ENCODE measurements around the gene TRAPPC11.
A peak's percentile ranks its signal among the peaks of the same experiment; 100 is the strongest.

TRAPPC11 gene

DNA sequence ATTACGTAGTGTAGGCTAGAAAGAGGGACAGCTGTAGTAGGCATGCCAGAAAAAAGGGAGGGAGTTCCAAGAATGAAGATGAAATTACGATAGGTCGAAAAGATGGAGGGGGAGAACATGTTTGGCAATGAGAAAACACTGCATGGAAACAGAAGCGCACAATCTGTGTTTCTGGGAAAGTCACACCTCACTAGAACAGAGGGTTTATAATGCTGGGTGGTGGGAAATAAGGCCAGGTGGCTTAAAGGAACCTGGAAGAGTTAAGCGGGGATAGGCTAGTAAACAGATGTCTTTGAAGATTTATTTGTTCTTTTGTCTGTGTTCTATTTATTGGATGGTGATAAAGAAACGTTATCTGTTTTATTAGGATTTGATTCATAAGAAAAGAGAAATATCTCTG is 29.1 kb downstream of the TRAPPC11 start:
- Histone ChIP-seq H3K4me3 (ENCODE audit: low read depth in 1 of 2, low read length in 2 of 2) (no peak overlapping the region), H3K36me3 (ENCODE audit: insufficient read depth, low read length) (peaks cover 51% of the 10 kb centered on the region), H3K9ac (ENCODE audit: low read length) (no peak overlapping the region), H3K27ac (ENCODE audit: low read depth, low read length) (no peak overlapping the region), H3K27me3 (ENCODE audit: control insufficient read depth in 1 of 2, insufficient read depth in 2 of 2, low read length in 2 of 2) (no peaks in the 10 kb centered on the region), H3K4me1 (ENCODE audit: insufficient read depth, low read length) (no peaks in the 10 kb centered on the region), H3K9me3 (ENCODE audit: low read length) (no peaks in the 10 kb centered on the region)

DNA sequence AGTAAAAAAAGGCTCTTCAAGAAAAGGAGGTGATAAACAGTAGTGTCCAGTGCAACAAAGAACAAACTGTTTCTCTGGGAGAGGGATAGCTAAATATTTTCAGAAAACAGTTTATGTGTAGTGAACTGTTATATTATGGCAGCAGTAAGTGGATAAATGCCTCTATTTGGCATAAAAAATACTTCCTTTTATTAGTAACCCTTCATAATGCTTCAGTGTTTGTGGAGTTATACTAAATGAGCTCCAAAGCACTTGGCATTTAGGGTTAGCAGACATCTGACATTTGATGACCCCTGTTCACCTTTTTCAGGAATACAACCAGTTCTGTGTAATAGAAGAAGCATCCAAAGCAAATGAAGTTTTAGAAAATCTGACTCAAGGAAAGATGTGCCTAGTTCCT is 31.9 kb downstream of the TRAPPC11 start:
- Histone ChIP-seq H3K27ac (ENCODE audit: low read depth, low read length) (no peak overlapping the region), H3K4me3 (ENCODE audit: low read depth in 1 of 2, low read length in 2 of 2) (no peak overlapping the region), H3K4me1 (ENCODE audit: insufficient read depth, low read length) (no peaks in the 10 kb centered on the region), H3K27me3 (ENCODE audit: control insufficient read depth in 1 of 2, insufficient read depth in 2 of 2, low read length in 2 of 2) (no peaks in the 10 kb centered on the region), H3K9me3 (ENCODE audit: low read length) (no peaks in the 10 kb centered on the region), H3K36me3 (ENCODE audit: insufficient read depth, low read length) (peaks cover 52% of the 10 kb centered on the region), H3K9ac (ENCODE audit: low read length) (no peak overlapping the region)

DNA sequence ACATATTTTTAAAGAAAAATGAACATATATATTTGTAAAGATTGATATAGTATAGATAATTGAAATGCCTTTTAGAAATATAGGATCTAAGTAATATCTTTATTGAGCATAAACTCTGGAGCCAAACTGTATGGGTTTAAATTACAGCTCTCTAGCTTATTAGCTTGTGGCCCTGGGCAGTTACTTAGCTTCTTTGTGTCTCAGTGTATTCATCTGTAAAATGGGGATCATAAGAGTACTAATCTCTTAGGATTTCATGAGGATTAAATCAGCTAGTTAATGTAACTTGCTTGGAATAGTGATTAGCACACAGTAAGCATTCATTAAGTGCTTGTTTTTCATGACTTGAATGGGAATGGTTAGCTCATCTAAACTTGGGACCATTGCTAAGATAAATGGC is 32.8 kb downstream of the TRAPPC11 start:
- H3K4me3 ChIP-seq (ENCODE audit: low read depth in 1 of 2, low read length in 2 of 2) = no peak overlapping the region
- no peaks in the 10 kb centered on the region for H3K9me3 ChIP-seq (ENCODE audit: low read length)
- H3K9ac ChIP-seq (ENCODE audit: low read length) = no peak overlapping the region
- H3K4me1 ChIP-seq (ENCODE audit: insufficient read depth, low read length) = no peaks in the 10 kb centered on the region
- H3K27ac ChIP-seq (ENCODE audit: low read depth, low read length) = no peak overlapping the region
- peaks cover 61% of the 10 kb centered on the region for H3K36me3 ChIP-seq (ENCODE audit: insufficient read depth, low read length)
- no peaks in the 10 kb centered on the region for H3K27me3 ChIP-seq (ENCODE audit: control insufficient read depth in 1 of 2, insufficient read depth in 2 of 2, low read length in 2 of 2)

DNA sequence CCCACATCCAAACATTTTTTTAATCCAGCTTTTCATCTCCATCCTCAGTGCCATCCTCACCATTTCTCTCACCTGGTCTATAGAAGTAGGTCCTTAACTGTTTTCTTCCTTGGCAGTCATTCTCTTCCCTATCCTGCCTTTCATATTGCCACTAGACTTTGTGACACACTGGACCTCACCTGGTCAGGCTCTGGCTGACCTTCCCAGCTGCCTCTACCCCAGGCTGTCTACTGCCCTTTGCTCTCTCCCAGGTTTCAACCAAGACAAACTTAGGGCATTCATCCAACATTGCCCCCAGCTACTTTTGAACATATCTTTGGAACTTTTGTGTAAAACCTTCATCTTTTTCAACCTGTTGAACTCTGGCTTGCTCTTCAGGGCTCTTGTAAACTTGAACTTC is 39.8 kb downstream of the TRAPPC11 start:
- no peaks in the 10 kb centered on the region for H3K4me1 ChIP-seq (ENCODE audit: insufficient read depth, low read length)
- H3K36me3 ChIP-seq (ENCODE audit: insufficient read depth, low read length) = peaks cover 80% of the 10 kb centered on the region
- H3K27me3 ChIP-seq (ENCODE audit: control insufficient read depth in 1 of 2, insufficient read depth in 2 of 2, low read length in 2 of 2) = no peaks in the 10 kb centered on the region
- H3K9me3 ChIP-seq (ENCODE audit: low read length) = no peaks in the 10 kb centered on the region
- H3K9ac ChIP-seq (ENCODE audit: low read length) = no peak overlapping the region
- H3K27ac ChIP-seq (ENCODE audit: low read depth, low read length) = no peak overlapping the region
- H3K4me3 ChIP-seq (ENCODE audit: low read depth in 1 of 2, low read length in 2 of 2) = no peak overlapping the region

DNA sequence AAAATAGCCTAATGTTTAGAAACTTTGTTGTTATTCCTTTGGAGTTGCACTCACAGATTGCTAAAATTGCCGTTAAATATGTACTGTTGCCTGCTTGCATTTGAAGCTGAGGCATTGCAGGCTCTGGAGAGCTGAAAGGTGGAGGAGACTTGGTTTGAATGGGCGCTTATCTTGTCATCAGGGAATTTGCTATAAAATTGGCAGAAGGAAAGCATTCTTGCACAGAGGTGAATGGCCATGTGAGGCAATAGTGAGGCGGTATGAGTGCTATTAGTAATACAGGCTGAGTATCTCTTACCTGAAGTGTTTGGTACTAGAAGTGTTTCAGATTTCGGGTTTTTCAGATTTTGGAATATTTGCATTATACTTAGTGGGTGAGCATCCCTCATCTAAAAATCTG is 41.3 kb downstream of the TRAPPC11 start:
- Histone ChIP-seq H3K27me3 (ENCODE audit: control insufficient read depth in 1 of 2, insufficient read depth in 2 of 2, low read length in 2 of 2) (no peaks in the 10 kb centered on the region), H3K4me1 (ENCODE audit: insufficient read depth, low read length) (no peaks in the 10 kb centered on the region), H3K4me3 (ENCODE audit: low read depth in 1 of 2, low read length in 2 of 2) (no peak overlapping the region), H3K36me3 (ENCODE audit: insufficient read depth, low read length) (peaks cover 77% of the 10 kb centered on the region), H3K27ac (ENCODE audit: low read depth, low read length) (no peak overlapping the region), H3K9ac (ENCODE audit: low read length) (no peak overlapping the region), H3K9me3 (ENCODE audit: low read length) (no peaks in the 10 kb centered on the region)

DNA sequence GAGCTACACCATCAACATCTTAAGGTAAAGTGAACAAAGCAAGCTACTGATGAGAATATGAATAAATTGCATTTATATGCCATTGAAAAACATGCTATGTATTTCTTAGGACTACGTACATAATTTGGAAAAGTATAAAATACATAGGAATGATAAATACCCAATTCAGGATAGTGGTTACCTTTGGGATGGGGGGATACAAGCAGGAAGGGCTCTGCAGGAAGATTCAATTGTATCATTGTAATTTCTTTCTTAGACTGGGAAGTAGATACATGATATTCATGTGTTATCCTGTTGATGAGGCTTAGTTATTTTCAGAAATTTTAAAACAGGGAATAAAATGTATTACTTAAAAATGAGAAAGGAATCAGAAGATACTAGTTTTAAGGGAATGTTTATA is 43.4 kb downstream of the TRAPPC11 start:
- Histone ChIP-seq H3K9ac (ENCODE audit: low read length) (no peak overlapping the region), H3K9me3 (ENCODE audit: low read length) (no peaks in the 10 kb centered on the region), H3K36me3 (ENCODE audit: insufficient read depth, low read length) (peaks cover 74% of the 10 kb centered on the region), H3K27ac (ENCODE audit: low read depth, low read length) (no peak overlapping the region), H3K4me1 (ENCODE audit: insufficient read depth, low read length) (no peaks in the 10 kb centered on the region), H3K27me3 (ENCODE audit: control insufficient read depth in 1 of 2, insufficient read depth in 2 of 2, low read length in 2 of 2) (no peaks in the 10 kb centered on the region), H3K4me3 (ENCODE audit: low read depth in 1 of 2, low read length in 2 of 2) (no peak overlapping the region)

DNA sequence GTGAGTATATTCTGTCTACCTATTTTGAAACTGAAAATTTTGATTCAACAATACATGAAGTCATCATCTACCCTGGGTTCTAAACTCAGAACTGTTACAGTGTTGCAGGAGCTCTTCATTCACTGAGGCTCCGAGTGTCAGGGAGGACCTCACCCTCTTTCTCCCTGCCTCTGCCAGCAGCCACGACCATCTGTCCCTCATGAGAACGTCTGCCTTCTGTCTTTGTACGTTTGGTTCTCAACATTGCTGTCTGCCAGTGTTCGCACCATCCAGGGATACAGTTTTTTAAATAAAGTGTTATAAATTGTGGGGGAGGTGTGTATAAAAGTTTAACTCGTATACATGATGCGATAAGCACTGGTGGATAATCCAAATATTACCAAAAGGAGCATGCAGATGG is 55.5 kb downstream of the TRAPPC11 start:
- no peaks in the 10 kb centered on the region for H3K4me1 ChIP-seq (ENCODE audit: insufficient read depth, low read length)
- H3K27ac ChIP-seq (ENCODE audit: low read depth, low read length) = no peak overlapping the region
- H3K36me3 ChIP-seq (ENCODE audit: insufficient read depth, low read length) = peaks cover 22% of the 10 kb centered on the region
- no peaks in the 10 kb centered on the region for H3K9me3 ChIP-seq (ENCODE audit: low read length)
- H3K4me3 ChIP-seq (ENCODE audit: low read depth in 1 of 2, low read length in 2 of 2) = no peak overlapping the region
- H3K9ac ChIP-seq (ENCODE audit: low read length) = no peak overlapping the region
- H3K27me3 ChIP-seq (ENCODE audit: control insufficient read depth in 1 of 2, insufficient read depth in 2 of 2, low read length in 2 of 2) = no peaks in the 10 kb centered on the region

DNA sequence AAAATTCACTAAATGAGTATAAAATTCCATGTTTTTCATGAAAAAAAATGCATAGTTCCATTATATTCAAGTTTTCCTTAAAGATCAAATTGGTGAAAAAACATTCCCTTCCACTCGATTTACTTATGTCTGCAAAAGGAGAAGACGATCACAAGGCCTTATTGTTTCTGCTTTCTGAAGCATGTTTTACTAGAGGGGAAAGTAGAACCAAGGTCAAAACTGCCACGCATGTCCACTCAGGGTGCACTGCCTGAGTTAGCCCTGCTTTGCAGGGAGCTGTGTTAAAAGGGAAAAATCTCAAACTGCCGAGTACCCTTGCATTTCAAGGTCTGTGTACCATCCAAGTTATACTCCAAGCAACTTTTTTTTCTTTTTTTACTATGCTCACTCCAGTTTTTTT is 57.2 kb downstream of the TRAPPC11 start:
- Histone ChIP-seq H3K9ac (ENCODE audit: low read length) (no peak overlapping the region), H3K9me3 (ENCODE audit: low read length) (no peaks in the 10 kb centered on the region), H3K36me3 (ENCODE audit: insufficient read depth, low read length) (peaks cover 17% of the 10 kb centered on the region), H3K27me3 (ENCODE audit: control insufficient read depth in 1 of 2, insufficient read depth in 2 of 2, low read length in 2 of 2) (no peaks in the 10 kb centered on the region), H3K27ac (ENCODE audit: low read depth, low read length) (no peak overlapping the region), H3K4me1 (ENCODE audit: insufficient read depth, low read length) (no peaks in the 10 kb centered on the region), H3K4me3 (ENCODE audit: low read depth in 1 of 2, low read length in 2 of 2) (no peak overlapping the region)

DNA sequence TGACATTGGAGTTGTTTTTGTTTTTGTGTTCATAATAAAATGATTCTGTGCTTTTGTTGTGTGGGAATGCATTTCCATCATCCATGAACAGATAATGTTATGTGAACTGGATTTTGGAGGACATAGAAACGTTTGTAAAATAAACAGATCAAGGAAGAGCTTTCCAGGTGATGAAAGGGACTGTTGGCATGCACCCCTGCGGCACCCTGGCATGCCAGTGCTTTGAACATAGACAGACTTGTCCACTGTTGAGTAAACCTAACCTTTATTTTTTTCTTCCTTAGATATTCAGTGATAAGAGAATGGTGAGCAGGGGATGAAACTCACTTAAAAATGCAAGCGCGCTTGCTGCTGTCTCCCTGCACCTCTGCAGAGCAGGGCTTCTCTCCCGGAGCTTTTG is 59.8 kb downstream of the TRAPPC11 start:
- H3K27ac ChIP-seq (ENCODE audit: low read depth, low read length) = no peak overlapping the region
- no peaks in the 10 kb centered on the region for H3K36me3 ChIP-seq (ENCODE audit: insufficient read depth, low read length)
- H3K9ac ChIP-seq (ENCODE audit: low read length) = no peak overlapping the region
- H3K4me1 ChIP-seq (ENCODE audit: insufficient read depth, low read length) = no peaks in the 10 kb centered on the region
- H3K9me3 ChIP-seq (ENCODE audit: low read length) = no peaks in the 10 kb centered on the region
- H3K4me3 ChIP-seq (ENCODE audit: low read depth in 1 of 2, low read length in 2 of 2) = no peak overlapping the region
- H3K27me3 ChIP-seq (ENCODE audit: control insufficient read depth in 1 of 2, insufficient read depth in 2 of 2, low read length in 2 of 2) = no peaks in the 10 kb centered on the region

DNA sequence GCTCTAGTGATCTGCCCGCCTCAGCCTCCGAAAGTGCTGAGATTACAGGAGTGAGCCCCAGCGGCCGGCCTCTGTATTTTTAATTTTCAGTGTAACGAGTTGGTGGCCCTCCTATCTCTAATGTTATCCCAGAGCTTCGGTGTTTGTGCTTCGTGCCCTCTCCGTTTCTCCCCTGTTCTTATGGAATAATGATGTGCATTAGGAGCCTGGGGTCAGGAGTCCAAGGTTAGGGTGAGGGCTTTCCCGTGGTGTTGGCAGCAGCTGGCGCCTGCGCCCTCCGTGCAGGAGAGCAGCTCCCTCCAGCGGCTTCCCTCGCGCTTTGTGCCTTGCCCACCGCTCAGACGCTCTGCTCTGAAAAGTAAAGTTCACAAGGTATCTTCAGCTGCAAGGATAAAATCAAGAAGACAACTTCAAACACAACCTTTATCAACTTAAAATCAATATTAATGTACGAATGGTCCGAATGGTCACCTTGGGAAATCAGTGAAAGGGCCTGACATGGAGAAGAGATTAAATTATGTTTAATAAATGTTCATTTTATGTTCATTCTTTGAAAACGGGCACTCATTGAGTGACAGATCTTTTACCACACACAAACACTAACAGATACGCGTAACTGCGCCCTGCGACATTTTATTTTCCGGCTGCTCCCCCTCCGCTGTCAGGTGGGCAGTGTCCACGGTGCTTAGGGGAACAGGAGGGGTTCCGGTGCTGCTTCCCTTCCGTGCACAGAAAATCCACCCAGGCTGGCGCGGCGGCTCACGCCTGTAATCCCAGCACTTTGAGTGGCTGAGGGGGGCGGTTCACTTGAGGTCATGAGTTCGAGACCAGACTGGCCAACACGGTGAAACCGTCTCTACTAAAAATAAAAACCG is 62.4 kb downstream of the TRAPPC11 start:
- no peaks in the 10 kb centered on the region for H3K27me3 ChIP-seq (ENCODE audit: control insufficient read depth in 1 of 2, insufficient read depth in 2 of 2, low read length in 2 of 2)
- no peak overlapping the region for H3K27ac ChIP-seq (ENCODE audit: low read depth, low read length)
- H3K36me3 ChIP-seq (ENCODE audit: insufficient read depth, low read length) = no peaks in the 10 kb centered on the region
- peak overlapping the region in 1 of 2 donors; percentile 23 for H3K4me3 ChIP-seq (ENCODE audit: low read depth in 1 of 2, low read length in 2 of 2)
- H3K9ac ChIP-seq (ENCODE audit: low read length) = no peak overlapping the region
- H3K9me3 ChIP-seq (ENCODE audit: low read length) = no peaks in the 10 kb centered on the region
- no peaks in the 10 kb centered on the region for H3K4me1 ChIP-seq (ENCODE audit: insufficient read depth, low read length)

DNA sequence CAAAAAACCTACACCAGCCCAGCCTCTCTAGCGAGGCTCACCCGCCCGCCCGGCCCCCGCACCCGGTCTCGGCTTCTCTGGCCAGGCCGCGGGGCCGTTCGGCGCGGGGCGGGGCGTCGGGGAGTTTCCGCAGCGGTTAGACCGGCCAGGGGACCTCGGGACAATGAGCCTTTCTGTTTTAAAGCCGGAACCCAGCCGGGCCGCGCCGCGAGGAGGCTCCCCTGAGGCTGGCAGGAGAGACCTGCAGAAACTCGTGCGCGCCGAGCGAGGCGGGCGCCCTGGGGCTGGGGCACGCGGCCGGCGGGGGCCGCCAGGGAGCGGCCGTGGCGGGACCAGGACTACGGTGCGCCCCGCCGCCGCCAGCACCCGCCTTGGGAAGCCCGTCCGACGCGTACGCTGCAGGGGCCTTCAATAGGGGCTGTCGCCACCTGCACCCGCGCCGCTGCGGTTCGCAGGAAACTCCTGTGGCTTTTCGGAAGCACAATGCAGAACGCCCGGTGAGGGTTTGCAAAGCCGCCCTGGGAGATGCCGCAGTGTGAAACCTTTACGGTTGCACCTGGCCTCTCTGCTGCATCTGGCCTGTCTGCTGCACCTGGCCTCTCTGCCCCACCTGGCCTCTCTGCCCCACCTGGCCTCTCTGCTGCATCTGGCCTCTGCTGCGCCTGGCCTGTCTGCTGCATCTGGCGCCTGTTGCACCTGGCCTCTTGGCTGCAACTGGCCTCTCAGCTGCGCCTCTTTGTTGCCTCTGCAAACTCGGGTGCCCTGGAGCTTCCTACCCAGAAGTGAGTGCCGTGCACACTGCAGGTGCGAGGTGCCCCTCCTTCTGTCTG is 63.9 kb downstream of the TRAPPC11 start:
- no peak overlapping the region for H3K9ac ChIP-seq (ENCODE audit: low read length)
- no peaks in the 10 kb centered on the region for H3K27me3 ChIP-seq (ENCODE audit: control insufficient read depth in 1 of 2, insufficient read depth in 2 of 2, low read length in 2 of 2)
- no peaks in the 10 kb centered on the region for H3K4me1 ChIP-seq (ENCODE audit: insufficient read depth, low read length)
- no peaks in the 10 kb centered on the region for H3K9me3 ChIP-seq (ENCODE audit: low read length)
- no peaks in the 10 kb centered on the region for H3K36me3 ChIP-seq (ENCODE audit: insufficient read depth, low read length)
- peak overlapping the region; percentile 41 to 44 for H3K4me3 ChIP-seq (ENCODE audit: low read depth in 1 of 2, low read length in 2 of 2)
- H3K27ac ChIP-seq (ENCODE audit: low read depth, low read length) = no peak overlapping the region

Data from muscle layer of colon (tissue), 2 donors.